Measurements from ENCODE around the gene EMILIN3.

The EMILIN3 gene

GRCh38 chr20:41363601-41364000 is 3.0 kb downstream of the EMILIN3 start:
- Histone ChIP-seq H3K4me2 (ENCODE audit: low read length) (no peak overlapping the region), H3K9ac (no peak overlapping the region), H3K4me1 (peaks cover 8% of the 10 kb centered on the region), H3K27me3 (ENCODE audit: control insufficient read depth, insufficient read depth, low read length) (no peaks in the 10 kb centered on the region), H3K9me3 (ENCODE audit: control insufficient read depth, low read length) (no peaks in the 10 kb centered on the region), H2AFZ (no peak overlapping the region), H3K36me3 (ENCODE audit: control insufficient read depth, insufficient read depth, low read length) (no peaks in the 10 kb centered on the region), H3K79me2 (no peaks in the 10 kb centered on the region), H3K4me3 (ENCODE audit: low read depth, low read length) (no peak overlapping the region), H3K27ac (no peak overlapping the region)
- TF ChIP-seq CTCF (IDR thresholded peaks at IDR 0.05): no peak

- peaks cover 8% of the 10 kb centered on the region for H3K4me1 ChIP-seq
- no peaks in the 10 kb centered on the region for H3K9me3 ChIP-seq (ENCODE audit: control insufficient read depth, low read length)
- TF ChIP-seq CTCF (IDR thresholded peaks at IDR 0.05): no peak
These were observed 3.9 kb downstream of the EMILIN3 start for GRCh38 chr20:41362748-41363140.

GRCh38 chr20:41361757-41362747 is 4.6 kb downstream of the EMILIN3 start:
- H3K9me3 ChIP-seq (ENCODE audit: control insufficient read depth, low read length): no peaks in the 10 kb centered on the region
- no peak overlapping the region for H2AFZ ChIP-seq
- H3K4me2 ChIP-seq (ENCODE audit: low read length): no peak overlapping the region
- H3K27ac ChIP-seq: no peak overlapping the region
- H3K4me3 ChIP-seq (ENCODE audit: low read depth, low read length): no peak overlapping the region
- H3K79me2 ChIP-seq: no peaks in the 10 kb centered on the region
- H3K27me3 ChIP-seq (ENCODE audit: control insufficient read depth, insufficient read depth, low read length): no peaks in the 10 kb centered on the region
- H3K9ac ChIP-seq: no peak overlapping the region
- peaks cover 8% of the 10 kb centered on the region for H3K4me1 ChIP-seq
- H3K36me3 ChIP-seq (ENCODE audit: control insufficient read depth, insufficient read depth, low read length): no peaks in the 10 kb centered on the region
- no peak for TF ChIP-seq CTCF (IDR thresholded peaks at IDR 0.05)

More at GRCh38 chr20:41362748-41363140, 3.9 kb downstream of the EMILIN3 start:
- no peak overlapping the region for H3K4me2 ChIP-seq (ENCODE audit: low read length)
- H3K27ac ChIP-seq: no peak overlapping the region
- H3K27me3 ChIP-seq (ENCODE audit: control insufficient read depth, insufficient read depth, low read length): no peaks in the 10 kb centered on the region
- H3K36me3 ChIP-seq (ENCODE audit: control insufficient read depth, insufficient read depth, low read length): no peaks in the 10 kb centered on the region
- no peaks in the 10 kb centered on the region for H3K79me2 ChIP-seq
- no peak overlapping the region for H3K9ac ChIP-seq
- no peak overlapping the region for H2AFZ ChIP-seq
- no peak overlapping the region for H3K4me3 ChIP-seq (ENCODE audit: low read depth, low read length)

GRCh38 chr20:41360831-41361756 is 5.5 kb downstream of the EMILIN3 start:
- no peak for TF ChIP-seq CTCF (IDR thresholded peaks at IDR 0.05)
- Histone ChIP-seq H3K36me3 (ENCODE audit: control insufficient read depth, insufficient read depth, low read length) (no peaks in the 10 kb centered on the region), H3K9ac (no peak overlapping the region)

More at GRCh38 chr20:41360831-41361756, 5.5 kb downstream of the EMILIN3 start:
- no peaks in the 10 kb centered on the region for H3K9me3 ChIP-seq (ENCODE audit: control insufficient read depth, low read length)
- H2AFZ ChIP-seq: no peak overlapping the region
- peaks cover 8% of the 10 kb centered on the region for H3K4me1 ChIP-seq
- no peak overlapping the region for H3K4me3 ChIP-seq (ENCODE audit: low read depth, low read length)
- H3K27ac ChIP-seq: no peak overlapping the region
- H3K27me3 ChIP-seq (ENCODE audit: control insufficient read depth, insufficient read depth, low read length): no peaks in the 10 kb centered on the region
- no peaks in the 10 kb centered on the region for H3K79me2 ChIP-seq
- no peak overlapping the region for H3K4me2 ChIP-seq (ENCODE audit: low read length)

Data from parathyroid adenoma (tissue), 2 donors.